Raji (cell line): ENCODE results near the gene RNU7-1.

Experiments used
- POLR2A ChIP-seq: IDR thresholded peaks from 2 replicates; pipeline ENCODE4 v1.6.1; 2011; ENCODE audit warnings: low read depth, low read length, control low read depth; ENCODE audit not compliant: insufficient read depth

Gene RNU7-1

GRCh38 chr12:6944381-6945186 is 968 bp downstream of the RNU7-1 start:
- TF ChIP-seq POLR2A: no peak; the same call in 1 of the 2 replicates

GRCh38 chr12:6945613-6946012 is 2.0 kb downstream of the RNU7-1 start:
- no peak for TF ChIP-seq POLR2A

- peak; percentile 37; the same call in 1 of the 2 replicates for TF ChIP-seq POLR2A
Measured at GRCh38 chr12:6946033-6946919, 2.7 kb downstream of the RNU7-1 start.

GRCh38 chr12:6946920-6947374 is 3.3 kb downstream of the RNU7-1 start:
- no peak for TF ChIP-seq POLR2A

GRCh38 chr12:6947615-6948014 is 4.0 kb downstream of the RNU7-1 start:
- TF ChIP-seq POLR2A: no peak

- no peak for TF ChIP-seq POLR2A
Measured at GRCh38 chr12:6948873-6949594, 5.4 kb downstream of the RNU7-1 start.

- no peak for TF ChIP-seq POLR2A
Measured at GRCh38 chr12:6950401-6950801, 6.8 kb downstream of the RNU7-1 start.

- TF ChIP-seq POLR2A: peak; percentile 45; the same call in 1 of the 2 replicates
Measured at GRCh38 chr12:6950811-6951540, 7.4 kb downstream of the RNU7-1 start, which contains the start of gene PTPN6. Gene PTPN6, plus strand, starts transcription at chr12:6951356. Its CDS starts 157 bp downstream, at chr12:6951513.

- no peak; the same call in 1 of the 2 replicates for TF ChIP-seq POLR2A
Measured at GRCh38 chr12:6951551-6952120, 8.0 kb downstream of the RNU7-1 start.

GRCh38 chr12:6952121-6952862 is 8.7 kb downstream of the RNU7-1 start:
- no peak for TF ChIP-seq POLR2A

- TF ChIP-seq POLR2A: no peak
Measured at GRCh38 chr12:6952863-6953441, 9.3 kb downstream of the RNU7-1 start.

- peak; percentile 51 for TF ChIP-seq POLR2A
Measured at GRCh38 chr12:6953442-6954315, 10.1 kb downstream of the RNU7-1 start.
